ENCODE results near the gene MBD4.

GRCh38 chr3:129429602-129430001 lies 10.1 kb downstream of the MBD4 start:
- TF ChIP-seq POLR2A (IDR thresholded peaks at IDR 0.05) (no peak), CTCF (IDR thresholded peaks at IDR 0.05) (no peak), POLR2AphosphoS5 (IDR thresholded peaks at IDR 0.05) (no peak)
